ENCODE data around the gene IL18. TPM values are rescaled to one million over a fixed set of nuclear protein-coding genes. Genes with fewer than 3 reads are reported as not detected.

The IL18 gene
- total RNA-seq, 2 donors from 2014 or later = 4.0 to 8.8 TPM

DNA sequence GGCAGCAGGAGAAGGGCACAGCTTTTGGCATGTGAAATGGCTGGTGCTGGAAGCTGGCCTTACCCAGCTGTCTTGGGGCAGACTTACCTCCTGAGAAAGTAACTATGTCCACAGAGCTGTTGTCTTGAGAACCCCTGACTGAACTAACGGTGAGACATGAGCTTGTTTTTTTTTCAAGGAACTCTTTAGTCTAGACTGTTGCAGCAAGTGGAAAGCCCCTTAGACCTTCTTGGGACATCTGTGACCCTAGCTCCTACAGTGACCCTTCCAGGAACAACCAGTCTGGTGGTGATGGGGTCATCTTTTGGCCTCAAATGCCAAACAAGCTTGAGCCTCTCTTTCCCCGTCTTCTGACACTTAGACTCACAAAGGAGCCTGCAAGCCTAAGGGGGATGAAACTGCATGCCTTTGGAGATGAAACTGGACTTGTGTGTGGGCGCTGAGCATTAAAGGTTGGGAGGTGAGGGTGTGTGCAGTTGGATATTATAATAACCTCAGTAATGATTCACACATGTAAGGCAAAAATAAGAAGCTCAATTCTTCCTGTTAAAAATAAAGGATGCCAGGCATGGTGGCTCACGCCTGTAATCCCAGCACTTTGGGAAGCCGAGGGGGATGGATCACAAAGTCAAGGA lies 41.8 kb downstream of the IL18 start:
- H3K36me3 ChIP-seq = no peaks in the 10 kb centered on the region
- no peak for TF ChIP-seq POLR2AphosphoS5 (IDR thresholded peaks at IDR 0.05)
- TF ChIP-seq, protein P1, sequence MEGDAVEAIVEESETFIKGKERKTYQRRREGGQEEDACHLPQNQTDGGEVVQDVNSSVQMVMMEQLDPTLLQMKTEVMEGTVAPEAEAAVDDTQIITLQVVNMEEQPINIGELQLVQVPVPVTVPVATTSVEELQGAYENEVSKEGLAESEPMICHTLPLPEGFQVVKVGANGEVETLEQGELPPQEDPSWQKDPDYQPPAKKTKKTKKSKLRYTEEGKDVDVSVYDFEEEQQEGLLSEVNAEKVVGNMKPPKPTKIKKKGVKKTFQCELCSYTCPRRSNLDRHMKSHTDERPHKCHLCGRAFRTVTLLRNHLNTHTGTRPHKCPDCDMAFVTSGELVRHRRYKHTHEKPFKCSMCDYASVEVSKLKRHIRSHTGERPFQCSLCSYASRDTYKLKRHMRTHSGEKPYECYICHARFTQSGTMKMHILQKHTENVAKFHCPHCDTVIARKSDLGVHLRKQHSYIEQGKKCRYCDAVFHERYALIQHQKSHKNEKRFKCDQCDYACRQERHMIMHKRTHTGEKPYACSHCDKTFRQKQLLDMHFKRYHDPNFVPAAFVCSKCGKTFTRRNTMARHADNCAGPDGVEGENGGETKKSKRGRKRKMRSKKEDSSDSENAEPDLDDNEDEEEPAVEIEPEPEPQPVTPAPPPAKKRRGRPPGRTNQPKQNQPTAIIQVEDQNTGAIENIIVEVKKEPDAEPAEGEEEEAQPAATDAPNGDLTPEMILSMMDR (IDR thresholded peaks at IDR 0.05) = no peak
- TF ChIP-seq POLR2A (IDR thresholded peaks at IDR 0.05) = no peak
- WGBS = 92% methylated on average over 5 of the region's 5 CpGs
- H3K27me3 ChIP-seq (replicated peaks; ENCODE audit: insufficient read depth) = no peaks in the 10 kb centered on the region
- no peak overlapping the region for H3K27ac ChIP-seq
- no peak for DNase-seq (ENCODE audit: low spot score)
- no peak overlapping the region for H3K4me3 ChIP-seq
- H3K4me1 ChIP-seq (replicated peaks) = no peaks in the 10 kb centered on the region
- no peaks in the 10 kb centered on the region for H3K9me3 ChIP-seq
- intact Hi-C loops (cut with DNase I) = no loop called here

DNA sequence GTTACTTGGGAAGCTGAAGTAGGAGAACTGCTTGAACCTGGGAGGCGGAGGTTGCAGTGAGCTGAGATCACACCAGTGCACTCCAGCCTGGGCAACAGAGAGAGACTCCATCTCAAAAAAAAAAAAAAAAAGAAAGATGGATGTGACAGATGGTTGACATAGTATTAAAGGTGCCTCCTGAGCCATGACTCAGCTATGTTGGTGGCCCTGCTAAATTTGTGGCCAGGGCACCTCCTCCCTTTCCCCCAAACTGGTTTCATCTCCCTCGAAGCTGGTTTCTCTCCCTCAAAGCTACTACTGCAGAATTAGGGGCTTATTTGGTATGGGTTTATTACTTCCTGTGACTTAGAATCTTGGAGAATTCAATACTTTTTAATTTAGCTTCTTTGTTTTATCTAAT lies 45.7 kb downstream of the IL18 start:
- no peak overlapping the region for H3K4me3 ChIP-seq
- H3K4me1 ChIP-seq (replicated peaks) = no peaks in the 10 kb centered on the region
- intact Hi-C loops (cut with DNase I) = loop anchor here (5.0 kb wide), 1 partner anchor 54 kb away; no protein-coding TSS in a partner anchor
- H3K27me3 ChIP-seq (replicated peaks; ENCODE audit: insufficient read depth) = no peaks in the 10 kb centered on the region
- no peak for DNase-seq (ENCODE audit: low spot score)
- TF ChIP-seq, protein P1 (IDR thresholded peaks at IDR 0.05) = no peak
- TF ChIP-seq POLR2A (IDR thresholded peaks at IDR 0.05) = no peak
- WGBS = 76% methylated on average over 2 of the region's 2 CpGs
- H3K36me3 ChIP-seq = no peaks in the 10 kb centered on the region
- H3K27ac ChIP-seq = no peak overlapping the region
- no peaks in the 10 kb centered on the region for H3K9me3 ChIP-seq

DNA sequence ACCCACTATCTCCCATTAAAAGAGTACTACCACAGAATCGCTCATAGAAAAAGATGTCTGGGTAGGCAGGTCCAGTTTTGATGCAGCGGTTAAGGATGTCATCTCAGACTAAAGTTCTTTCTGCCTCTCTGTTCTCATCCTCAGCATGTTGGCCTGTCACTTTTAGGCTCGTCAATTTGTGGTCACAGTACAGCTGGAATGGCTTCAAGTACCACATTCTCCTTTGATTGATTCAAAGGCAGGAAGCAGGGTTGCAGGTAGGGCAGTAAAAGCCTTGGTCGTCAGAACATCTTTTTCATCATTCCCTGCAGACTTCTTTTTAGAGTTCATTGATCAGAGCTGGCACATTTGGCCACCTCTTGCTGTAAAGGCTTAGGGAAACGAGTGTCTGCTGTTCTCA lies 48.5 kb downstream of the IL18 start:
- WGBS = 68% methylated on average over 5 of the region's 5 CpGs
- Histone ChIP-seq H3K27me3 (replicated peaks; ENCODE audit: insufficient read depth) (no peaks in the 10 kb centered on the region), H3K36me3 (no peaks in the 10 kb centered on the region), H3K9me3 (no peaks in the 10 kb centered on the region), H3K4me1 (replicated peaks) (no peaks in the 10 kb centered on the region), H3K27ac (no peak overlapping the region), H3K4me3 (no peak overlapping the region)
- intact Hi-C loops (cut with DNase I) = loop anchor here (5.0 kb wide), 1 partner anchor 57 kb away; no protein-coding TSS in a partner anchor
- no peak for DNase-seq (ENCODE audit: low spot score)
- no peak for TF ChIP-seq POLR2A (IDR thresholded peaks at IDR 0.05)
- TF ChIP-seq, protein P1 (IDR thresholded peaks at IDR 0.05) = no peak
- TF ChIP-seq POLR2AphosphoS5 (IDR thresholded peaks at IDR 0.05) = no peak

DNA sequence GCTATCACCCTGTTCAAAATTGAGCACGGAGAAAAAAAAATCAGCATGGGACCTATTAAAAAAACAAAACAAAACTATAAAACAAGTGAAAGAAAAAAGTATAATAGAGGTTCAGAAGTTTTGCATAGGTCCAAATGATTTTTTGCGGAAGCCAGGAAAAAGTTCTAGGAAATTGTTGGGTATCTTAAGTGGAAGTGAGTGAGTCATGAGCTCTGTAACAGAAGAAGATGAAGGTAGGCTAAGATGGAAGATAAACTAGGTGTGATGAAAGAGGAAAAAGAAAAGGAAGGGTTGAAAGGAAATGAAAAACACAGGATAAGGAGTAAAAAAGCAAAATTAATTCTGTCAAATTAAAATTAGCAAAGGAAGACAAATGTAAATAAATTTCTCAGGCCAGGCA lies 49.4 kb downstream of the IL18 start:
- intact Hi-C loops (cut with DNase I) = loop anchor here (5.0 kb wide), 1 partner anchor 163 kb away; no protein-coding TSS in a partner anchor
- no peaks in the 10 kb centered on the region for H3K9me3 ChIP-seq
- TF ChIP-seq POLR2AphosphoS5 (IDR thresholded peaks at IDR 0.05) (no peak), POLR2A (IDR thresholded peaks at IDR 0.05) (no peak)
- TF ChIP-seq, protein P1 (IDR thresholded peaks at IDR 0.05) = no peak
- H3K27me3 ChIP-seq (replicated peaks; ENCODE audit: insufficient read depth) = no peaks in the 10 kb centered on the region
- H3K27ac ChIP-seq = no peak overlapping the region
- no peak for DNase-seq (ENCODE audit: low spot score)
- no peaks in the 10 kb centered on the region for H3K36me3 ChIP-seq
- no peaks in the 10 kb centered on the region for H3K4me1 ChIP-seq (replicated peaks)
- WGBS = 90% methylated on average over 2 of the region's 2 CpGs
- H3K4me3 ChIP-seq = no peak overlapping the region
